ENCODE data around the gene ASCC3.
"Not testable (repeated sequence)": the region's sequence is repeated elsewhere in the genome, so short reads cannot be mapped to it uniquely, and the experiment has no call there.

DNA sequence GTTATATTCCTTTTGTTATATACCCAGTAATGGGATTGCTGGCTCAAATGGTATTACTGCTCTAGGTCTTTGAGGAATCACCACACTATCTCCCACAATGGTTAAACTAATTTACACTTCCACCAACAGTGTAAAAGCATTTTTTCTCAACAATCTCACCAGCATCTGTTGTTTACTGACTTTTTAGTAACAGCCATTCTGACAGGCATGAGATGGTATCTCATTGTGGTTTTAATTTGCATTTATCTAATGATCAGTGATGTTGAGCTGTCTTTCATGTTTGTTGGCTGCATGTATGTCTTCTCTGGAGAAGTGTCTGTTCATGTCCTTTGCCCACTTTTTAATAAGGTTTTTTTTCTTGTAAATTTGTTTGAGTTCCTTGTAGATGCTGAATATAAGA, 143.4 kb downstream of the ASCC3 start:
- TF ChIP-seq, protein P1, sequence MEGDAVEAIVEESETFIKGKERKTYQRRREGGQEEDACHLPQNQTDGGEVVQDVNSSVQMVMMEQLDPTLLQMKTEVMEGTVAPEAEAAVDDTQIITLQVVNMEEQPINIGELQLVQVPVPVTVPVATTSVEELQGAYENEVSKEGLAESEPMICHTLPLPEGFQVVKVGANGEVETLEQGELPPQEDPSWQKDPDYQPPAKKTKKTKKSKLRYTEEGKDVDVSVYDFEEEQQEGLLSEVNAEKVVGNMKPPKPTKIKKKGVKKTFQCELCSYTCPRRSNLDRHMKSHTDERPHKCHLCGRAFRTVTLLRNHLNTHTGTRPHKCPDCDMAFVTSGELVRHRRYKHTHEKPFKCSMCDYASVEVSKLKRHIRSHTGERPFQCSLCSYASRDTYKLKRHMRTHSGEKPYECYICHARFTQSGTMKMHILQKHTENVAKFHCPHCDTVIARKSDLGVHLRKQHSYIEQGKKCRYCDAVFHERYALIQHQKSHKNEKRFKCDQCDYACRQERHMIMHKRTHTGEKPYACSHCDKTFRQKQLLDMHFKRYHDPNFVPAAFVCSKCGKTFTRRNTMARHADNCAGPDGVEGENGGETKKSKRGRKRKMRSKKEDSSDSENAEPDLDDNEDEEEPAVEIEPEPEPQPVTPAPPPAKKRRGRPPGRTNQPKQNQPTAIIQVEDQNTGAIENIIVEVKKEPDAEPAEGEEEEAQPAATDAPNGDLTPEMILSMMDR (IDR thresholded peaks at IDR 0.05 in 4 of 5, conservative IDR thresholded peaks at IDR 0.05 in 1 of 5) = not testable (repeated sequence)
- TF ChIP-seq POLR2A (IDR thresholded peaks at IDR 0.05) = not testable (repeated sequence)

Measured in gastrocnemius medialis (tissue), 4 donors.